CD1c-positive myeloid dendritic cell (primary cell): Measurements from ENCODE around the gene SBNO2.
"Not testable (repeated sequence)": the region's sequence is repeated elsewhere in the genome, so short reads cannot be mapped to it uniquely, and the experiment has no call there.

Experiments
- DNase-seq: peaks from one replicate; pipeline ENCODE4 v3.0.0-alpha.2; 2016; ENCODE audit errors: extremely low spot score

SBNO2 gene

DNA sequence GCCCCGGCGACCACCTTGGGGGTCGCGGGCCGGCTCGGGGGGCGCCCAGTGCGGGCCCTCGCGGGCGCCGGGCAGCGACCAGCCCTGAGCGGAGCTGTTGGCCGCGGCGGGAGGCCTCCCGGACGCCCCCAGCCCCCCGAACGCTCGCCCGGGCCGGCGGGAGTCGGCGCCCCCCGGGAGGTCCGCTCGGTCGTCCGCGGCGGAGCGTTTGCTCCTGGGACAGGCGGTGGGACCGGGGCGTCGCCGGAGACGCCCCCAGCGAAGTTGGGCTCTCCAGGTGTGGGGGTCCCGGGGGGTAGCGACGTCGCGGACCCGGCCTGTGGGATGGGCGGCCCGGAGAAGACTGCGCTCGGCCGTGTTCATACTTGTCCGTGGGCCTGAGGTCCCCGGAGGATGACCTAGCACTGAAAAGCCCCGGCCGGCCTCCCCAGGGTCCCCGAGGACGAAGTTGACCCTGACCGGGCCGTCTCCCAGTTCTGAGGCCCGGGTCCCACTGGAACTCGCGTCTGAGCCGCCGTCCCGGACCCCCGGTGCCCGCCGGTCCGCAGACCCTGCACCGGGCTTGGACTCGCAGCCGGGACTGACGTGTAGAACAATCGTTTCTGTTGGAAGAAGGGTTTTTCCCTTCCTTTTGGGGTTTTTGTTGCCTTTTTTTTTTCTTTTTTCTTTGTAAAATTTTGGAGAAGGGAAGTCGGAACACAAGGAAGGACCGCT is 32.2 kb upstream of the SBNO2 start:
- DNase-seq, result peak; percentile 18

DNA sequence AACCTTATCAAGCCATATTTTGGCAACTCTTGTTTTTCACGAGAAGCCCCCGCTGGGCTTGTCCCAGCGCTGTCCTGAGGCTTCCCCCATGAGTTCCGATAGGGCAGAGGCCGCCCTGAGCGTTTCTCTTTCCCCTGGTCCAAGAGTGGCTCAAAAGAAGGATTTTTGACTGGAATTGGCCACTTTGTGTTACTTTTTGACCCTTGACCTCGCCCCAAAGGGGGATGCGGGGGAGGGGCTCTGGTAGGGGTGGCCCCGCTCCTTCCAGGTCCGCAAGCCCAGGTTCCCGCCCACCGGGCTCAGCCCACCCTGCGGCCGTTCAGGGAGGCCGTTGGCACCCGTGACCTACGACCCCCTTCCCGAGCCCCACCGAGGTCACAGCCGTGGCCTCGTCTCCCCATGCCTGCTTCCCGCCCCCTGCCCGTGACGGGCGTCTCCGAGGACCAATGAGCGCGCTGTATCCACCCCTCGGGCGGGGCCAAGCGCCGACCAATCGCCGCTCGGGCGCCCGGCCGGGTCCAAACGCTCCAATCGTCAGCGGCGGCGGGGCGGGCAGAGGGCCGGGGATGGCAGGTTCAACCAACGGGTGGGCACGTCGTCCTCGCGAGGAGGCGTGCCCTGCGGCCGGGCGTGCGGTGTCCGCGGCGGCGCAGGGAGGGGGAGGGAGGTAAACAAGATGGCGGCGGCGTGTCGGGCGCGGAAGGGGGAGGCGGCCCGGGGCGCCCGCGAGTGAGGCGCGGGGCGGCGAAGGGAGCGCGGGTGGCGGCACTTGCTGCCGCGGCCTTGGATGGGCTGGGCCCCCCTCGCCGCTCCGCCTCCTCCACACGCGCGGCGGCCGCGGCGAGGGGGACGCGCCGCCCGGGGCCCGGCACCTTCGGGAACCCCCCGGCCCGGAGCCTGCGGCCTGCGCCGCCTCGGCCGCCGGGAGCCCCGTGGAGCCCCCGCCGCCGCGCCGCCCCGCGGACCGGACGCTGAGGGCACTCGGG is 31.3 kb upstream of the SBNO2 start, which contains the start of gene STK11:
Gene STK11 (plus strand): TSS at position 665 of the 986 bp plus-strand sequence. CDS start 1,136 bp downstream, outside the sequence.
- peak; percentile 99 for DNase-seq

DNA sequence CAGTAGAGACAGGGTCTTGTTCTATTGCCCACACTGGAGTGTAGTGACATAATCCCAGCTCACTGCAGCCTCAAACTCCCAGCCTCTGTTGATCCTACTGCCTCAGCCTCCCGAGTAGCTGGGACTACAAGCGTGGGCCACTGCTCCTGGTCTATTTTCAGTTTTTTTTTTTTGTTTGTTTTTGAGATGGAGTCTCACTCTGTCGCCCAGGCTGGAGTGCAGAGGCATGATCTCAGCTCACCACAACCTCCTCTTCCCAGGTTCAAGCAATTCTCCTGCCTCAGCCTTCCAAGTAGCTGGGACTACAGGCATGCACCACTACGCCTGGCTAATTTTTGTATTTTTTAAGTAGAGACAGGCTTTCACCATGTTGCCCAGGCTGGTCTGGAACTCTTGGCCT is 26.5 kb upstream of the SBNO2 start:
- DNase-seq, result not testable (repeated sequence)

DNA sequence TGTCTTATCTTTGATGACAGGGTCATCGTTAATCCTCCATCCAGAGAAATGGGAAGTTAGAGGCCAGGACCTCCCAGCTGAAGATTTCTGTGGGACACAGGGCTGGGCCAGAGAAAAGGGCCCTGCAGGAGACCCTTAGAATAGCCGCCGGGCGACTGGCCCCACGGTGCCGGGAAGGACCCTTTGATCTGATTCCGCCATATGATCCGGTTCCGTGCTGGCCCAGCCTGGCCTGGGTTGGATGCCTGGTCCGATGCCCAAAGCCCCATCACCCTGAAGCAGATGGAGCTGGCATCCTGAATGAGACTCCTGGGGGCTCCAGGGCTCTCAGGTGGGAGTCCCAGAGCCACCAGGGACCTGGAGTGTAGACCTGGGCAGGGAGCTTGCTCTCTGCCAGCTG is 25.5 kb upstream of the SBNO2 start:
- DNase-seq, result no peak

DNA sequence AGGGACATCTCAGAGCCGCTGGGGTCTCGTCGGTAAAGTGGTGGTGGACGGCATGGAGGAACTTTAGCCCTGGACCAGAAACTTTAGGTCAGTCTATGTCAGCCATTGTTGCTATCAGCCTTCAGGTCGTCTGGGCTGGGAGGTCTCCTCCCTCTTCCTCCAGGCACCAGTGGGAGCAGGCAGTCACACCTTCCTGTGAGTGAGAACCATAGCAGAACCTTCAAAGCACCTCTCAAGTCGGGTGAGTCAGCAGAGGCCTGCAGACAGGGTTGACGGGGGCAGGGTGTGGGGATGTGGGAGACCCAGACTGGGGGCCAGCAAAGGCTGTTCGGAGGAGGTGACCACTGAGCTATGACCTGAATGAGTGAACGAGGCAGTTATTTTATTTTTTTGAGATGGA is 15.4 kb upstream of the SBNO2 start:
- DNase-seq, result no peak

DNA sequence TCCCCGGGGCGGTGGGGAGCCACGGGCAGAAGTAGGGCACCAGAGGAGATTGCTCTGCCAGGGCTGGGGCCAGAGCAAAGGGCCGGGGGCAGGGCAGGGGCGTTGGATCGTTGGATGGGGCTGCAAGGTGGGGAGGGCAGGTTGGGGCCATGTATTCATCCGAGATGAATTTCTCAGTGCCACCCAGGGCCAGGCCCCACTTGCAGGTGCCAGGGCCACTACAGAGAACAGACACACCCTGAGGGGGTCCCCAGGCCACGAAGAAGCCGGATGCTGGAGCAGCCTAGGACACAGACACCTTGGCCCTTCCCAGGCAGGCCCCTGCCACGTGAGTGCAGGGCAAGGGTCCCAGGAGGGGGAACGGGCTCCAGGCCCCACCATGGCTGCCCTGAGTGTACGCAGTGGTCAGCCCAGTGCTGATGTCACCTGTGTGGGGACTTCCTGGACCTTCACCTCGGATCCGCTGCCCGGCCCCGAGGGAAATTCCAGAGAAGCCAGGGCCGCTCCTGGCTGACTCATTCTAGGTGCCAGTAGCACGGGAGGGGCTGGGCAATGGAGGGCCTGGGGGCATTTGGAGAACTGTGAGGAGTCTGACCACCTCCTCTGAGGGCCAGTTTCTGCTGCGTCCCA is 9.6 kb upstream of the SBNO2 start:
- peak; percentile 52 for DNase-seq

DNA sequence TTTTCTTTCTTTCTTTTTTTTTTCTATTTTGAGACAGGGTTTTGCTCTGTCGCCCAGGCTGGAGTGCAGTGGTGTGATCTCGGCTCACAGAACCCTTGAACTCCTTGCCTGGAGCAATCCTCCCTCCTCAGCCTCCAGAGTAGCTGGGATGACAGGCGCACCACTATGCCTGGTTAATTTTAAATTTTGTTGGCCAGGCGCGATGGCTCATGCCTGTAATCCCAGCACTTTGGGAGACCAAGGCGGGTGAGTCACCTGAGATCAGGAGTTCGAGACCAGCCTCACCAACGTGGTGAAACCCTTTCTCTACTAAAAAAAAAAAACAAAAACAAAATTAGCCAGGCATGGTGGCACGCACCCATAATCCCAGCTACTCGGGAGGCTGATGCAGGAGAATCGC is 8.7 kb upstream of the SBNO2 start:
- DNase-seq, result no peak

DNA sequence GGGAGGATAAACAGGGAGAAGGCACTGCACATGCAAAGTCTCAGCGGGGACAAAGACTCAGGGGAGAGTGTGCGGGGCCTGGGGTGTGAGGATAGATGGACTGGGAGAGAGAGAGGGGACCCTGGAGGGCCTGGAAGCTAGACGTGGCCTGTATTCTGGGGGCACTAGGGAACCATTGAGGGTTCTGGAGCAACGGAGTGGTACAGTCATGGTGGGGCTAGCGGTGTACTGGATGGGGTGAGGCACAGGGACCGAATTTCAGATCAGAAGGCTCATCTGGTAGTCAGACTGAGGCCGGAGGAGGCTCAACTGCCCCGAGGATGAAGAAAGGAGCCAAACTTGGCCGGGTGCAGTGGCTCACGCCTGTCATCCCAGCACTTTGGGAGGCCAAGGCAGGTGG is 8.0 kb upstream of the SBNO2 start:
- no peak for DNase-seq

DNA sequence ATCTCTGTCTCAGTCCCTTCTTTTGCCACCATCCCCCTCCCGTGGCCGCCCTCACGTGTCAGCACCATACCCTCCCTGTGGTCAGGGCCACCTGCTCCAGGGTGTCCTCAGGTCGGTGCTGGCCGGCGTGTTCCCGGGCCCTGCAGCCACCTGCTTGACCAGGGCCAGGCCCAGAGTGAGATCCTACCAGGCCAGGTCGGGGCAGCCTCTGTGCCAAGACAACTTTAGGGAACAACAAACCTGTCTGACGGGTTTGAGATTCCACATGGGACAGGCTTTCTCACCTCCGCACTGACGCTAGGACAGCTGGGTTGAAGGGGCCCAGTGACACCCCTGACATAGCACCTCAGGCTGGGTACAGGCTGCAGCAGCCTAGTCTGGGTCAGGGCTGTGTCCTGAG is 7.5 kb upstream of the SBNO2 start:
- DNase-seq, result no peak

DNA sequence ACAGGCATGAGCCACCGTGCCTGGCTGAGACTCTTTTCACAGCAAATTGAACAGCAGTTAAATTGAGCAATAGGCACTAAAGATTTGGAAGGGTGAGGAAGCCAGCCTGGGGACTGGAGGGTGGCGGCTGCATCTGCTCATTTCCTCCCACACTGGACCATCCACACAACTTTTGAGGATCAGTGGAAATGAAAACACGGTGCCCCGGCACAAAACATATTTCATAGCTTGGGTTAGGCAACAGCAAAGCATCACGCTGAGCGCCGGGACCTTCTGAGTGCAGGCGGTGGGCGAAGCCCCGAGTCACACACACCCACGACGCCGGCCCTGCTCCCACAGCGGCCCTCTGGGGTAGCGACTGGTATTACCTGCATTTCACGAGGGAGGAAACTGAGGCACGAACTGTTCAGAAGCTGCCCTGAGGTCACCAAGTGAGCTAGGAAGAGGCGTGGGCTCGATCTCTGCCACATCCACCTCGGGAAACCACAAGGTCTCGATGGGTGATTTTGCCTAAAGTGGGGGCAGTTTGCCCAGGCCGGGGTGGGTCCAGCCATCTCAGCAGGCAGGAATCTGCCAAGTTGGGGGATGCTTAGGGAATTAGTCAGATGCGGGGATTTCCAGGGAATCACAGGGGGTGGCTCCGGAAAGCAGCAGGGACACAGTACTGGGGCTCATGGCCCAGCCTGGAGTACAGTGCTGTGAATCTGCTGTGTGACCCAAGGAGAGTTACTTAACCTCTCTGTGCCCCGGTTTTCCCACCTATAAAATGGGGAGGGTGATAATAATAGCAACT is 3.5 kb upstream of the SBNO2 start:
- peak; percentile 92 for DNase-seq

DNA sequence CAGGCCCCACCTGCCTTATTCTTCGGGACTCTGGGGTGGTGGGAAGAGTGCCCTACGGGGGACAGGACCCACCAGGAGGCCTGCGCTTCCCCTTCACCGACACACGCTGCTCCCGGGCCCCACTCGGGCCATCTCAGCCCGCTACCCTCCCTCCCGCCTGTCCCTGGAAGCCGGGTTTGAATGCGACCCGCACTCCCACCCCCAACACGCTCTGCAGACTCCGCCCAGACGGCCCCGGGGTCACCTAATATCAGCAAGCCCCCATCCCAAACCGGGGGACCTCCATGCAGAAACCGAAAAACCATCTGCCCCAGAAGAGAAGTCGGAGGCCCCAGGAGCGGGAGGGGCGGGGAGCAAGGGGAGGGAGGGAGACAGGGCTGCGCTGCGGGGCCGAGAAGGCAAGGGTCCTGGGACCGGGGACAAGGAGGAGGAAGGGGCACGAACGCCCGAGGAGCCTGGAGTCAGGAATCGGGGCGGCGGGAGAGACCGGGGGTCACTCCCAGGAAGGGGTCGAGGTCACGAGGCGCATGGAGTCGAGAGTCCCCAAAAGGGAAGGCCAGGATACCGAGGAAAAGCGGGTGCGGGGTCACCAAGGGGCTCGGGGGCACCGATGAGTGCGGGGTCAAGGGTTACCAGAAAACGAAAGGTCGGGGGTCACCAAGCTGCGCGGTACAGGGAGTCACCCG is 766 bp downstream of the SBNO2 start:
- DNase-seq, result no peak

DNA sequence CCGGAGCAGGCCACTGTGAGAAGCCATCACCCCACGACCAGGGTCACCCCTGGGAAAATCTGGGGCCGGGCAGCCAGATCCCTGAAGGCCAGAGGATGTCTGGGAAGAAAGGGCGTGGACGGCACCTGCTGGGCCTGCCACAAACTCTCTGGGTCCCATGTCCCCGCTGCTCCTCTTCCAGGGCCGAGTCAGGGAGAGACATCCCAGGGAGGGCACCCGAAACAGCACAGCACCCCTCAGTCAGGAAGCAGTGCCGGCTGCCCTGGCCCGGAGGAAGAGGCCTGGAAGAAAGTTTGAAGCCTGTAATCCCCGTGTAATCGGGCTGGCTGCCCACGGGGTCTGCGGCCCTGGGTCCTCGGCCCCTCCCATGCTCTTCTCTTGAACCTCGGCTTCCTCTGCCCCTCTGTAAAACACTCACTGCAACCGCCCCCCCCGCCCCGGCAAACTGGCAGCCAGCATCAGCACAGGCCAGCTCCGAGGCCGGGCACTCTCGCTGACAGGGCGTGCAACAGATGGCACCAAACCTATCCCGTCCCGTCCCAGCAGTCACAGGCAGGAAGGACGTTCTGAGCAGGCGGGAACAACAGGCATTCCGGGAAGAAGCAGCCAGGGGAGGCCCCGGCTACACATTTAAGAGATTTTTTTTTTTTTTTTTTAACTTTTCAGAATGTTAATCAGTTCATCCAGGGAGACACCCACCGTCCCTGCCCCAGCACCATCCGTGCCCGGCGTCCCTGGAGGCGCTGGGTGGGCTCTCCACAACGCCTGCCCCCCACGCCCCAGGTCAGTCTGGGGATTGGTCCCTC is 1.5 kb downstream of the SBNO2 start:
- no peak for DNase-seq

DNA sequence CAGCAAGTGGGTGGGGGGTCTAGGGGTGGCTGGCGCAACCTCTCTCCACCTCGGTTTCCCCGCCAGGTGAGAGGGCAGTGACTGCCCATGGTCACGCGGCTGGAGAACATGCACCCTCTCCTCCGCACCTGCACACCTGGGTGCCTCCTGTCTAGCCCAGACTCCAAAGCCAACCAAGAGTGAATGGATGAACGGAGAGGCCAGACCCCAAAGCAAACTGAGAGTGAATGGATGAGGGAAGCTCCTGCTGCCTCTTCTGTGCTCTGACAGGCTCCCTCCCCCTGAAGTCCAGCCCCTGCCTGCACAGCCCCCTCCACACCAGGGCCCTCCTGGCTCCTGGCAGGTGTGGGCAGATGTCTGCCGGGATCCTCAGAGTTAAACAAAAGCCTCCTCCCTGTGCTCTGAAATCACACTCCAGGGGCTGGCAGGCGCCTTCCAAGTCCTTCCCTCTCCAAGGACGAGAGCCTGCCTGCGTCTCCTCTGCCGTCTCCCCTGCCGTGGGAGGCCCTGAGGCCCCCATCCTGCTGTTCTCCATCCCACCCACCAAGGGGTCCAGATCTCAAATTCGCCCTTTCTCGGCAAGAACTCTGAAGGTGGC is 2.2 kb downstream of the SBNO2 start:
- DNase-seq, result no peak

DNA sequence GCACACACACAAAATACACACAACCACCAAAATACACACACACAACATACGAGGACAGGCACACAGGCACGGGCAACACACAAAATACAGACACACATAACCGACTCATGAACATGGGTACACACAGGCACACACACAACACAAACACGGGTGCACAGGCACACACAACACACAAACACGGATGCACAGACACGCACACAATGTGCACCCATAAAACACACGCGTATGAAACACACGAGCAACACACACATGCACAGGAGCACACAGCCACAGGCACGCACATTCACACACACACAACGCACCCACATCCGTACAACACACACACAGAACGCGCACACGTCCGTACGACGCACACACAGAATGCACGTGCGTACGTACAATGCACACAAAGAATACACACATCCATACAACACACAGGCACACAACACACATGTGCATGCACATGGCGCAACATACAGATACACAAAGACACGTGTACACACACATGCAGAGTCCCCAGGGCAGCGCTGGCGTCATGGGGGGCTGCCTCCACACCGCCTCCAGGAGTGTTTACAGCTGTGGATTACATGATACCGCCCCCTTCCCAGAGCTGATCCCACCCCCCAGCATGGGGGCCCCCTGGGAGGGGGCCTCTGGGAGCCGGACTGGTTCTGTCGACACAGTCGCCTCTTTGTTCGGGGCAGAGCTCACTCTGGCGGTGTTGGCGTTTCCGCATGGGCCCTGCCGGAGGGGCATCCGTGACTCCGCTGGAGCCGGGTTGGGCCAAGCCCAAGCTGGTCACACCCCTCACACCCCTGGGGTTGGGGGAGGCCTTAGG is 2.9 kb downstream of the SBNO2 start:
- no peak for DNase-seq

DNA sequence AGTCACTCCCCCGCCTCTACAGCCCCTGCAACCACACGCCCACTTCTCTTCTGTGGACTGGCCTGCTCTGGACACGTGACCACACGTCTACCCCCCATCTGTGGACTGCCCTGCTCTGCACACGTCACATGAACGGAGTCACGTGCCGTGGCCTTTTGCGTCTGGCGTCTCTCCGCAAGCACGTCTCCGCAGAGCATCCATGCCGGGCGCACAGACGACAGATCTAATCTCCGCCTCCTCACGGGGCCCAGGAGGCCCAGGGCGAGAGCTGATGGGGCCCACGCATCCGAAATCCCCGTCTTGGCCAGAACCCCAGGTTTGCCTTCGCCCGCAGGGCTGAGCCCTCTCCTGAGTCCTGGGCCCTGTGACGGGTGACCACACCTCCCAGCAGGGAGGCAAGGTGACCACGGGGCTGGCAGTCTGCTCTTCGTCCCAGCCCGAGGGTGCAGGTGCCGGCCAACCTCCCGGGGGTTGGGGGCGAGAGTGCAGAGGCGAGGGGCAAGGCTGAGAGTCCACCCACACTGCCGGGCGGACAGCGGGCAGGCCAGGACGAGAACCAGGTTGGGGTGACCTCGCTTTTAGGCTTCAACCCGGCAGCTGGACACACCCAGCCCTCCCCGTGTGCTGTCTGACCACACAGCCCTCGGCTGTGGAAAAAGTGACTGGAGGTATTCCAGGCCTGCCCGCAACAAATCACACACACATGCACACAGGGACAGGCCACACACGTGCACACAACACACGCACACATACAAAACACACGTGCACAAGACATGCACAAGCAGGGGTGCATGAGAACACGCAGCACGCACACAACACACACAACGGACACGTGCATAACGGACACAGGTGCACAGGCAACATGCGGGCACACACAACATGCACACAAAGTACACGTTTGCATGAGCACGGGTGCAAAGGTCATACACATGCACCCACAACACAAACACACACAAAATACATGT is 3.9 kb downstream of the SBNO2 start:
- no peak for DNase-seq

DNA sequence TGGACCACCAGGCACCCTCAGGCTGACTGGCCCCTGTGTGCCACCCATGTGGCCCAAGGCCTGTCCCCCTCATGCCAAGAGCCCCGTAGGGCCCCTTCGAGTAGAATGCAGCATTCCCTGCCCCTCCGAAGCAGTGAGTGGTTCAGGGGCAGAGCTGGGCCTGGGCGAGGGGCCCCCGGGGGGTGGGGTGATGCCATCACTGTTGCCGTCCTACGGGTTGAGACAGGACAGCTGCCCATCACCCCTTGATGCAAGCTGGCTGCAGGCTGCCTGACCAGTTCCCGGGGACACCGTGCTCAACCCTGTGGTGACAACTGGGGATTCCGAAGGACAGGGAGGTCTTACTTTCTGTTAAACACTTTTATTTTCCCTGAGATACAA is 4.7 kb downstream of the SBNO2 start:
- DNase-seq, result no peak

DNA sequence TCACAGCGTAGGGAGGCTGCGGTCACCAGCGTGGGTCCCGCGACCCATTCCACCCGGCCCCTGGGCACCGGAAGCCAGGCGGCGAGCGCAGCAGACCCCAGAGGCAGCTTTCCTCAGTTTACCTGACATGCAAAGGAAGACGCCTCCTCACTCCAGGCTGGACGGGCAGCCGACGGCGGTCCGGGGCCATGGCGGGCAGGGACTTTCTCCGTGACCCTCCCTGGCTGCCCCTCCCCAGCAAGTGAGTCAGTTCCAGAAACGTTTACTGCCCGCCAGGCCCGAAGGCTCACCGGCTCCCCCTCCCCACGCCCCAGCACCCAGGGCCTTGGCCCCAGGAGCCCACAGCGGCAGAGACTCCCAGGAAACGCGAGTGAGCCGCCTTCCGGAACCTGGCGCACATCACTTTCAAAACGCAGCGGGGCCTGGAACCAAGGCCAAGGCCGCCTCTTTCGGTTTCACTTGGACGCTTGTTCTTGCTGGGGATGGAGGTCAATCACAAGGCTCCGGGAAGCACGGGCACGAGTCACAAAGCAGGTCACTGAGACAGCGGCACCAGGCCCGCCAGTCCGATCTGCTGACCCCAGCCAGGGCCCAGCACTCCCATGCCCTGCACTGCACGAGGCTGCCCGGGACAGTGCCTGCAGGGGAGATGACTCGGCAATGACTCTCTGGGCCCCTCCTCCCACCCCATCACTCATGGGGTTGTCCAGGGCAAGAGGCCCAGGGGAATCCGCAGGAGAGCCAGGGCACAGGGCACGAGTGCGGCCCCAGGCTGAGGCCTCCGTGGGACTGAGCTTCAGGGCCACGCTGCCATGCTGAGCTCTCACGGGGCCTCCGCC is 5.3 kb downstream of the SBNO2 start:
- no peak for DNase-seq
